HL-60/S4 treated with retinoic acid at 250 ng/mL for 4 days and 3 days (cell line): ENCODE results near the gene PRRX2.

Experiments used
- in situ Hi-C: fragments of 300-500 bp; cut with MboI; formaldehyde crosslinking; loops from 2 replicates; pipeline ENCODE4 v1.7.0; 2022; ENCODE audit warnings: low sequenced_read_pairs

The PRRX2 gene

GRCh38 chr9:129635099-129636065 is 30.1 kb upstream of the PRRX2 start:
- in situ Hi-C loops, result loop anchor here (5.0 kb wide), 1 partner anchor 147 kb away; no protein-coding TSS in a partner anchor

- in situ Hi-C loops, result loop anchor here (5.0 kb wide), 1 partner anchor 146 kb away; no protein-coding TSS in a partner anchor
Measured at GRCh38 chr9:129636343-129636742, 29.1 kb upstream of the PRRX2 start.

- in situ Hi-C loops, result loop anchor here (5.0 kb wide), 1 partner anchor 145 kb away; no protein-coding TSS in a partner anchor
Measured at GRCh38 chr9:129637102-129637501, 28.3 kb upstream of the PRRX2 start.

- in situ Hi-C loops, result loop anchor here (5.0 kb wide), 1 partner anchor 144 kb away; no protein-coding TSS in a partner anchor
Measured at GRCh38 chr9:129637673-129638439, 27.6 kb upstream of the PRRX2 start.

GRCh38 chr9:129639034-129639630 is 26.3 kb upstream of the PRRX2 start:
- in situ Hi-C loops, result loop anchor here (5.0 kb wide), 1 partner anchor 143 kb away; no protein-coding TSS in a partner anchor

- in situ Hi-C loops, result loop anchor here (5.0 kb wide), 1 partner anchor 143 kb away; no protein-coding TSS in a partner anchor
Measured at GRCh38 chr9:129639756-129640085, 25.7 kb upstream of the PRRX2 start.

GRCh38 chr9:129640086-129640870 is 25.2 kb upstream of the PRRX2 start:
- in situ Hi-C loops, result no loop called here

- in situ Hi-C loops, result no loop called here
Measured at GRCh38 chr9:129640871-129641749, 24.3 kb upstream of the PRRX2 start.

GRCh38 chr9:129641750-129642585 is 23.5 kb upstream of the PRRX2 start, which contains the start of gene ASB6:
ASB6 (minus strand) TSS chr9:129642151; CDS start chr9:129641999, 152 bp downstream.
- in situ Hi-C loops, result no loop called here

GRCh38 chr9:129643706-129644105 is 21.7 kb upstream of the PRRX2 start:
- in situ Hi-C loops, result no loop called here

- in situ Hi-C loops, result no loop called here
Measured at GRCh38 chr9:129644365-129644764, 21.1 kb upstream of the PRRX2 start.

- in situ Hi-C loops, result no loop called here
Measured at GRCh38 chr9:129644902-129645301, 20.5 kb upstream of the PRRX2 start.

- in situ Hi-C loops, result no loop called here
Measured at GRCh38 chr9:129646252-129646651, 19.2 kb upstream of the PRRX2 start.

GRCh38 chr9:129646654-129647053 is 18.8 kb upstream of the PRRX2 start:
- in situ Hi-C loops, result no loop called here

GRCh38 chr9:129647635-129648034 is 17.8 kb upstream of the PRRX2 start:
- in situ Hi-C loops, result no loop called here

GRCh38 chr9:129648092-129648763 is 17.2 kb upstream of the PRRX2 start:
- in situ Hi-C loops, result no loop called here

GRCh38 chr9:129648764-129649115 is 16.7 kb upstream of the PRRX2 start:
- in situ Hi-C loops, result no loop called here
